ENCODE results near the gene PTPN9.

PTPN9 gene

DNA sequence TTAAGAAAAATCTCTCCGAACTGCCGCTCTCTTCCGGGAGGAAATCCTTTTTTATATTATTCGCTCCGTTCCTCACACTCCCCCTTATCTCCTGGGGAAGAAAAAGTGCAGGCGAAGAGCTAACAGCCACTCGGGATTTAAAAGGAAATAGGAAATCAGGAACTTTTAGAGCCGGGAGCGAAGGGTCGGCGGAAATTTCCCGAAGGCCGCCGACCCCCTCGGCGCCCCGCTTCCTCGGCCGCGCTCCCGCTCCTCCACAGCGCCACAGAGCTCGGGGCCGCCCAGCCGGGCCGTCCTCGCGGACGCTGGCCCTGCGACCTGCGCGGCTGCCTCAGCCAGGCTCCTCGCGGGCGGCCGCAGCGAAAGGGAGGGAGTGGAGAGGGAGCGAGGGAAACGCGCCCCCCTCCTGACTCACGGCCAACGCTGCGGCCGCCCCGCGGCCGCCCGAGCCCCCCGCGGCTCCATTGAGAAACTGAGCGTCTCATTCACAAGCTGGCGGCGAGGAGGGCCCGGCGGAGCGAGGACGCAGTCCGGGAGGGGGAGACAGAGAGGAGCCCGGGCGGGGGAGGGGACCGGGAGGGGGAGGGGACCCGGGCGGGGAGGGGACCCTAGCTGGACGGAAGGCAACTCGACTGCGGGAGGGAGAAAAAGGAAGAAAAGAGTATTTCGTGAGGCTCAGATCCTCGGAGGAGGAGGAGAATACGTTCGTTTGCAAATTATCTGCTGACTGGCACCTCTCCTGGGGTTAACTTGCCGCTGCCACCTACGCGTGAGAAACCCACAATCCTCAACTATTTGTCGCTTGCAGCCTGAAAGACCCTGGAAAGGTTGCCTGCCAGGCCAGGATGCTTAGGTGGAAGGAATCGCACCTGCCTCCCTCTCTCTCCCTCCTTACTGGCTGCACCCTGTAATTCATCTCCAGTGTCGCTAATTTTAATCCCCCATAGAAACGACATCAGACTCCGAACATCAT, at the start of gene PTPN9:
TSS of gene PTPN9 (minus strand) at position 368 of the 973 bp plus-strand sequence. CDS start 539 bp downstream, outside the sequence.
- DNase-seq (ENCODE audit: insufficient read length, low spot score), result peak; percentile 33
- no peak for FAIRE-seq
- peak; percentile 68 for TF ChIP-seq POLR2A (IDR thresholded peaks at IDR 0.05; ENCODE audit: low read depth, low read length)

- DNase-seq (ENCODE audit: insufficient read length, low spot score), result peak; percentile 67
- peak; percentile 20 for FAIRE-seq
- TF ChIP-seq POLR2A (IDR thresholded peaks at IDR 0.05; ENCODE audit: low read depth, low read length), result peak; percentile 53
Observed at GRCh38 chr15:75625542-75626347, 46.6 kb upstream of the PTPN9 start, which contains the start of gene SNUPN. TSS of gene SNUPN (minus strand) at chr15:75625725. CDS start at chr15:75621051, 4,674 bp downstream.

GRCh38 chr15:75622505-75622904, 43.4 kb upstream of the PTPN9 start:
- DNase-seq (ENCODE audit: insufficient read length, low spot score) (no peak), FAIRE-seq (no peak)
- TF ChIP-seq POLR2A (IDR thresholded peaks at IDR 0.05; ENCODE audit: low read depth, low read length), result no peak

DNA sequence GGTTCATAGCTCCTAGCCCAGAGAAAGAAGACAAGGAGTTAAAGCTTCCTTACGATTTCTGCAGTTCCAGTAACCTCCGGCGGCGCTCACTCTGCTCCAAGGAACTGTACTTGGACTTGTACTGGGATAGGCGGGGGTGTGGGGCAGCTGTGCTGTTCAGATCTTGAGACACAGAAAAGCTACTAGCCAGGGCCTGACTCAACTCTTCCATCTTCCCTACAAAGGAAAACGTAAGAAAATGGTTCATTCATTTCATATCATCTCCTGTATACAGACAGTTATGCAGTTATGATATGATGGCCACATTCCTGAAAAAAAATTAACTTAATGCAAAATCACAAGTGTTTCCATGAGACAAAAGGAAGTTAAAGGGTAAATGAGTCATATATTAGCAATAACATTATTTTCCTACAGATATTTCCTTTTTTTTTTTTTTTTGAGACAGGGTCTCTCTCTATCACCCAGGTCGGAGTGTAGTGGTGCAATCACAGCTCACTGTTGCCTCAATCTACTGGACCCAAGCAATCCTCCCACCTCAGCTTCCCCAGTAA, 41.8 kb upstream of the PTPN9 start:
- TF ChIP-seq POLR2A (IDR thresholded peaks at IDR 0.05; ENCODE audit: low read depth, low read length), result no peak
- DNase-seq (ENCODE audit: insufficient read length, low spot score) (peak; percentile 53), FAIRE-seq (no peak)

GRCh38 chr15:75620058-75620820, 41.1 kb upstream of the PTPN9 start:
- FAIRE-seq (no peak), DNase-seq (ENCODE audit: insufficient read length, low spot score) (no peak)
- no peak for TF ChIP-seq POLR2A (IDR thresholded peaks at IDR 0.05; ENCODE audit: low read depth, low read length)

GRCh38 chr15:75616766-75617165, 37.7 kb upstream of the PTPN9 start:
- no peak for FAIRE-seq
- no peak for TF ChIP-seq POLR2A (IDR thresholded peaks at IDR 0.05; ENCODE audit: low read depth, low read length)
- no peak for DNase-seq (ENCODE audit: insufficient read length, low spot score)

GRCh38 chr15:75606711-75607699, 27.9 kb upstream of the PTPN9 start:
- no peak for FAIRE-seq
- no peak for DNase-seq (ENCODE audit: insufficient read length, low spot score)
- no peak for TF ChIP-seq POLR2A (IDR thresholded peaks at IDR 0.05; ENCODE audit: low read depth, low read length)

GRCh38 chr15:75606026-75606425, 26.9 kb upstream of the PTPN9 start:
- FAIRE-seq (no peak), DNase-seq (ENCODE audit: insufficient read length, low spot score) (no peak)
- TF ChIP-seq POLR2A (IDR thresholded peaks at IDR 0.05; ENCODE audit: low read depth, low read length), result no peak

GRCh38 chr15:75599401-75599800, 20.3 kb upstream of the PTPN9 start:
- no peak for FAIRE-seq

GRCh38 chr15:75598361-75598760, 19.2 kb upstream of the PTPN9 start:
- FAIRE-seq (no peak), DNase-seq (ENCODE audit: insufficient read length, low spot score) (no peak)
- no peak for TF ChIP-seq POLR2A (IDR thresholded peaks at IDR 0.05; ENCODE audit: low read depth, low read length)

More at GRCh38 chr15:75599401-75599800, 20.3 kb upstream of the PTPN9 start:
- no peak for DNase-seq (ENCODE audit: insufficient read length, low spot score)
- no peak for TF ChIP-seq POLR2A (IDR thresholded peaks at IDR 0.05; ENCODE audit: low read depth, low read length)

DNA sequence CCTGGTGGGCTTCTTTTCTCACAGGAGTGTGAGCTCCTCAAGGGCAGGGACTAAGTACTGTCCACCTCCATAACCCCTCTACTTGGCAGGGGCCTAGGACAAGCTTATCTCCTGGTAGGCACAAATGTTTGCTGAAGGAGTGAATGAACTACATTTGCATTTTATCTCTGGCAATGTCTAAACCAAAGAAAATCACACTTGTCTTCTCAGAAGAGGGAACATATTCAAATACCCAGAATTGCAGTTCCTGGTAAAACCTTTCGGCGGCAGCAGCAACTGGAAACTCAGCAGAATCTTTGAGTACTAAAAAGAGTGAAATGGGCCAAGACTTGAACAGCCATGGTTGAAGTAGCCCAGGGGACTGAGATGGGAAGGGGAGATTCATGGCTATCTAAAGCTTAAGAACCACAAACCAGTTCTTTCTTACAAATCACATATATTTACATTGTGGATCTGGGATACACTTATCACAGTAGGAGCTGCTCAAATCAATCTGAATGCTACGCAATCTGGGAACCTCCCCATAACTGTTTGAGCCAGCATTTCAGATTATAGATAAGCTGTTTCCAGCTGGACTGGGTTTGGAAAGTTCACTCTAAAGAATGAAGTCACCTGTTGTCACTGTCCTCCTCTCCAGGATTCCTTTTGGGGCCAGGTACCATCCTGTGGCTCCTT, 18.7 kb upstream of the PTPN9 start:
- DNase-seq (ENCODE audit: insufficient read length, low spot score), result no peak
- no peak for FAIRE-seq

More for the DNA sequence above, 18.7 kb upstream of the PTPN9 start:
- TF ChIP-seq POLR2A (IDR thresholded peaks at IDR 0.05; ENCODE audit: low read depth, low read length), result no peak
